HepG2 (cell line): ENCODE measurements around the gene NAV2. TPM values are rescaled to one million over a fixed set of nuclear protein-coding genes. Genes with fewer than 3 reads are reported as not detected.

ENCODE experiments used
- ATAC-seq: fragments of 200-7000 bp; cut with Tn5 transposase; 3 replicates; pipeline ENCODE4 v1.9.1; 2020; ENCODE audit warnings: mild to moderate bottlenecking, moderate library complexity
- BruUV-seq: library from RNA; stranded (reverse); fragments of 400-500 nt; replicated peaks from 2 replicates; lab custom pipeline; 2021; lab: Mats Ljungman, UMichigan
- CTCF ChIA-PET: fragments of 300-600 bp; formaldehyde crosslinking; extraction: SDS; loops from one replicate; lab custom pipeline; 2021; ENCODE audit warnings: low total read pairs, inconsistent platforms, low intra/inter-chr PET ratio; lab: Yijun Ruan, JAX
- POLR2A ChIA-PET: fragments of 350-600 bp; sonication (Branson Sonifier 250); formaldehyde crosslinking; loops from one replicate; lab custom pipeline; 2020; ENCODE audit warnings: antibody characterized with exemption, inconsistent platforms; lab: Yijun Ruan, JAX
- DNase-seq: peaks from one replicate; pipeline ENCODE4 v3.0.0-alpha.2; 2015; ENCODE audit warnings: low spot score
- FAIRE-seq: peaks from 3 replicates; lab custom pipeline; 2011; peaks lifted over from hg19 to GRCh38; lab: Jason Lieb, UNC
- H2AFZ ChIP-seq: one replicate; pipeline ENCODE4 v1.6.1; 2011; ENCODE audit warnings: low read length, inconsistent platforms
- H3K27ac ChIP-seq: fragments of 300-600 bp; 3 replicates; pipeline ENCODE4 v1.8.0; 2011; ENCODE audit warnings: mixed run types, mild to moderate bottlenecking, mixed read lengths, low read length, inconsistent platforms; ENCODE audit not compliant: insufficient read depth; ENCODE audit errors: extremely low read length
- H3K27me3 ChIP-seq, 2 experiments: fragments of 200-600 bp in 1 of 2; 2 replicates in 1 of 2; 3 replicates in 1 of 2; pipeline versions ENCODE4 v1.6.0 to v1.8.0; 2011; ENCODE audit warnings: low read length in 2 of 2, mild to moderate bottlenecking in 2 of 2, moderate library complexity in 2 of 2, inconsistent platforms in 1 of 2; ENCODE audit not compliant: insufficient read depth in 2 of 2, control insufficient read depth in 1 of 2
- H3K36me3 ChIP-seq, 2 experiments: fragments of 200-600 bp in 1 of 2; replicated peaks in 1 of 2; 2 replicates in 1 of 2; 3 replicates in 1 of 2; pipeline versions ENCODE4 v1.5.1 to v1.8.0; 2011; ENCODE audit warnings: low read length in 2 of 2, inconsistent platforms in 1 of 2; ENCODE audit not compliant: insufficient read depth in 2 of 2, control insufficient read depth in 1 of 2
- H3K4me1 ChIP-seq: 2 replicates; pipeline ENCODE4 v1.5.1; 2012; ENCODE audit warnings: low read length, inconsistent platforms; ENCODE audit not compliant: insufficient read depth
- H3K4me2 ChIP-seq: 2 replicates; pipeline ENCODE4 v1.6.0; 2011; ENCODE audit warnings: low read depth, low read length, inconsistent platforms
- H3K4me3 ChIP-seq, 3 experiments: fragments of 200-600 bp in 1 of 3; sonication (generic), shearing (Covaris generic) in 1 of 3; replicated peaks in 1 of 3; 2 replicates each; pipeline ENCODE4 v1.5.1; 2011 to 2016; ENCODE audit warnings: low read length in 3 of 3, inconsistent platforms in 2 of 3, low read depth in 2 of 3, mild to moderate bottlenecking in 2 of 3, control low read depth in 1 of 3, mixed read lengths in 1 of 3; ENCODE audit not compliant: insufficient read depth in 1 of 3
- H3K79me2 ChIP-seq: one replicate; pipeline ENCODE4 v1.6.1; 2011; ENCODE audit warnings: low read length, inconsistent platforms; ENCODE audit not compliant: insufficient read depth
- H3K9ac ChIP-seq: 2 replicates; pipeline ENCODE4 v1.6.0; 2011; ENCODE audit warnings: mild to moderate bottlenecking, low read depth, low read length, inconsistent platforms; ENCODE audit not compliant: insufficient read depth
- H3K9me3 ChIP-seq: 2 replicates; pipeline ENCODE4 v1.5.1; 2012; ENCODE audit warnings: mild to moderate bottlenecking, low read length
- H4K20me1 ChIP-seq: 2 replicates; pipeline ENCODE4 v1.6.0; 2011; ENCODE audit warnings: inconsistent platforms, mild to moderate bottlenecking, low read length, moderate library complexity; ENCODE audit not compliant: insufficient read depth
- HMG20B ChIP-seq: conservative IDR thresholded peaks from 2 replicates; pipeline ENCODE4 v1.6.1; 2016; ENCODE audit warnings: missing genetic modification reagents, missing compliant biosample characterization
- KDM6A ChIP-seq: IDR thresholded peaks from 2 replicates; pipeline ENCODE4 v1.6.1; 2016; ENCODE audit warnings: low read depth
- MIER2 ChIP-seq: IDR thresholded peaks from 2 replicates; pipeline ENCODE4 v1.6.1; 2016; ENCODE audit warnings: missing biosample characterization, missing genetic modification reagents
- TOE1 ChIP-seq: sonication (generic); formaldehyde crosslinking; IDR thresholded peaks from 2 replicates; pipeline ENCODE4 v1.4.0; 2020; ENCODE audit warnings: mild to moderate bottlenecking, missing genetic modification reagents
- ZBTB42 ChIP-seq: sonication (generic); formaldehyde crosslinking; IDR thresholded peaks from 2 replicates; pipeline ENCODE4 v1.5.0; 2020; ENCODE audit warnings: mild to moderate bottlenecking, missing genetic modification reagents
- ZFP82 ChIP-seq: sonication (generic); formaldehyde crosslinking; IDR thresholded peaks from 2 replicates; pipeline ENCODE4 v1.5.1; 2020; ENCODE audit warnings: mild to moderate bottlenecking, missing genetic modification reagents, borderline replicate concordance
- ZNF317 ChIP-seq: sonication (generic); formaldehyde crosslinking; IDR thresholded peaks from 2 replicates; pipeline ENCODE4 v1.5.0; 2020; ENCODE audit warnings: mild to moderate bottlenecking, missing genetic modification reagents
- ZNF766 ChIP-seq: sonication (generic); formaldehyde crosslinking; IDR thresholded peaks from 2 replicates; pipeline ENCODE4 v1.5.0; 2020; ENCODE audit warnings: missing genetic modification reagents, borderline replicate concordance
- in situ Hi-C: cut with HindIII; loops from 2 replicates; pipeline ENCODE4 v1.10.0; 2017; ENCODE audit warnings: low pct_unique_long_range_greater_than_20kb; ENCODE audit not compliant: extremely low pct_ligation_motif_present
- intact Hi-C: fragments of 100-400 bp; cut with micrococcal nuclease; formaldehyde crosslinking; loops from one replicate; pipeline ENCODE4 v1.10.0; 2022; ENCODE audit not compliant: unreplicated experiment
- polyA plus RNA-seq, 8 experiments: library from polyadenylated mRNA; depleted of rRNA in 3 of 8; stranded (reverse) in 7 of 8; unstranded in 1 of 8; fragments of >200 nt; fragmentation: Illumina TruSeq in 4 of 8; extraction: Trizol in 4 of 8; gene quantifications; 2 replicates each; pipeline versions ENCODE4 v1.2.1 to v1.2.3, GENCODE V29; 2011 to 2016; ENCODE audit warnings: low read depth in 4 of 8, missing spikeins in 1 of 8, mixed read lengths in 1 of 8; ENCODE audit not compliant: insufficient read depth in 1 of 8
- total RNA-seq, 5 experiments: library from RNA; depleted of rRNA; stranded (reverse); fragments of >200 nt; fragmentation: Illumina TruSeq; extraction: Trizol; gene quantifications; 2 replicates each; pipeline ENCODE4 v1.2.3, GENCODE V29; 2016; ENCODE audit warnings: low read depth in 1 of 5
- TF ChIP-seq, protein P1 (sequence below): fragments of 450-650 bp; IDR thresholded peaks from 2 replicates; pipeline ENCODE4 v1.6.1; 2017; ENCODE audit warnings: mild to moderate bottlenecking
- TF ChIP-seq, protein P2 (sequence below): sonication (generic); formaldehyde crosslinking; IDR thresholded peaks from 2 replicates; pipeline ENCODE4 v1.5.1; 2020; ENCODE audit warnings: missing genetic modification reagents, mild to moderate bottlenecking, borderline replicate concordance

Gene NAV2
- total and polyA plus RNA-seq, 2 of the 13 experiments (the other 11 are each of a cell fraction or from before 2014, with no cell fraction given) = 9.3 to 34.6 TPM

DNA sequence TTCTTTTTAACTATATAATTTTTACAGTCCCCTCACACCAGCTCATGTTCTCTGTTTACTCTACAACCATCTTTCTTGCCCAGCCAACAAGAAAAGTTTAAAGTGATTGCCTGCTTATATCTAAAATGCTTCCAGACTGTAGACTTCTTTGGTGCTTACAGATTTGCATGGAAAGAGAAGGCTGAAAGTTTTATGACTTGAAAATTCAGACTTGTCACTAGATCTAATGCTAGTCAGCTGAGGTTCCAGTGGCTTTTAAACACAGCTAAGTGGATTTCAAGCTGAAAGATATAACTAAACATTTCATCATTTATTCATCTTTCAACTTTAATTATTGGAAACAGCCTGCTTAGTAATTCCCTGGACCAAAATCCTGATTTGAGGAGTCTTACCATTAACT is 178.4 kb downstream of the NAV2 start:
- in situ Hi-C loops (no loop called here), intact Hi-C loops (no loop called here)
- BruUV-seq = no TSS peak
- Histone ChIP-seq H4K20me1 (no peaks in the 10 kb centered on the region), H3K4me1 (no peaks in the 10 kb centered on the region), H3K4me3 (no peak overlapping the region), H3K36me3 (no peaks in the 10 kb centered on the region), H3K9me3 (no peaks in the 10 kb centered on the region), H3K79me2 (no peaks in the 10 kb centered on the region), H3K27me3 (peaks cover 0 to 38% of the 10 kb centered on the region in 2 experiments; a peak in 4 of 5 replicates), H2AFZ (no peak overlapping the region), H3K9ac (no peak overlapping the region), H3K27ac (no peak overlapping the region), H3K4me2 (no peak overlapping the region)
- DNase-seq (no peak), ATAC-seq (no peak), FAIRE-seq (no peak)
- CTCF ChIA-PET = no interaction called here
- POLR2A ChIA-PET = no interaction called here
- TF ChIP-seq ZNF766 (CRISPR knock-in tag) = no peak
- no peak for TF ChIP-seq ZBTB42 (CRISPR knock-in tag)
- no peak for TF ChIP-seq MIER2 (CRISPR knock-in tag)
- TF ChIP-seq, protein P1, sequence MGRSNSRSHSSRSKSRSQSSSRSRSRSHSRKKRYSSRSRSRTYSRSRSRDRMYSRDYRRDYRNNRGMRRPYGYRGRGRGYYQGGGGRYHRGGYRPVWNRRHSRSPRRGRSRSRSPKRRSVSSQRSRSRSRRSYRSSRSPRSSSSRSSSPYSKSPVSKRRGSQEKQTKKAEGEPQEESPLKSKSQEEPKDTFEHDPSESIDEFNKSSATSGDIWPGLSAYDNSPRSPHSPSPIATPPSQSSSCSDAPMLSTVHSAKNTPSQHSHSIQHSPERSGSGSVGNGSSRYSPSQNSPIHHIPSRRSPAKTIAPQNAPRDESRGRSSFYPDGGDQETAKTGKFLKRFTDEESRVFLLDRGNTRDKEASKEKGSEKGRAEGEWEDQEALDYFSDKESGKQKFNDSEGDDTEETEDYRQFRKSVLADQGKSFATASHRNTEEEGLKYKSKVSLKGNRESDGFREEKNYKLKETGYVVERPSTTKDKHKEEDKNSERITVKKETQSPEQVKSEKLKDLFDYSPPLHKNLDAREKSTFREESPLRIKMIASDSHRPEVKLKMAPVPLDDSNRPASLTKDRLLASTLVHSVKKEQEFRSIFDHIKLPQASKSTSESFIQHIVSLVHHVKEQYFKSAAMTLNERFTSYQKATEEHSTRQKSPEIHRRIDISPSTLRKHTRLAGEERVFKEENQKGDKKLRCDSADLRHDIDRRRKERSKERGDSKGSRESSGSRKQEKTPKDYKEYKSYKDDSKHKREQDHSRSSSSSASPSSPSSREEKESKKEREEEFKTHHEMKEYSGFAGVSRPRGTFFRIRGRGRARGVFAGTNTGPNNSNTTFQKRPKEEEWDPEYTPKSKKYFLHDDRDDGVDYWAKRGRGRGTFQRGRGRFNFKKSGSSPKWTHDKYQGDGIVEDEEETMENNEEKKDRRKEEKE = no peak
- TF ChIP-seq KDM6A (CRISPR knock-in tag) = no peak
- no peak for TF ChIP-seq HMG20B (CRISPR knock-in tag)
- TF ChIP-seq ZFP82 = no peak
- no peak for TF ChIP-seq ZNF317
- TF ChIP-seq, protein P2, sequence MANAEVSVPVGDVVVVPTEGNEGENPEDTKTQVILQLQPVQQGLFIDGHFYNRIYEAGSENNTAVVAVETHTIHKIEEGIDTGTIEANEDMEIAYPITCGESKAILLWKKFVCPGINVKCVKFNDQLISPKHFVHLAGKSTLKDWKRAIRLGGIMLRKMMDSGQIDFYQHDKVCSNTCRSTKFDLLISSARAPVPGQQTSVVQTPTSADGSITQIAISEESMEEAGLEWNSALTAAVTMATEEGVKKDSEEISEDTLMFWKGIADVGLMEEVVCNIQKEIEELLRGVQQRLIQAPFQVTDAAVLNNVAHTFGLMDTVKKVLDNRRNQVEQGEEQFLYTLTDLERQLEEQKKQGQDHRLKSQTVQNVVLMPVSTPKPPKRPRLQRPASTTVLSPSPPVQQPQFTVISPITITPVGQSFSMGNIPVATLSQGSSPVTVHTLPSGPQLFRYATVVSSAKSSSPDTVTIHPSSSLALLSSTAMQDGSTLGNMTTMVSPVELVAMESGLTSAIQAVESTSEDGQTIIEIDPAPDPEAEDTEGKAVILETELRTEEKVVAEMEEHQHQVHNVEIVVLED (CRISPR knock-in tag) = no peak
- TF ChIP-seq TOE1 (CRISPR knock-in tag) = no peak
